SK-N-DZ (cell line): ENCODE data around the gene TRAF7.

Source experiments
- DNase-seq: peaks from one replicate; pipeline ENCODE4 v3.0.0-alpha.2; 2015; ENCODE audit warnings: low spot score
- small RNA-seq, 2 experiments: library from RNA; depleted of rRNA; stranded (forward); fragments of <200 nt; gene quantifications; one replicate each; pipeline ENCODE3, GENCODE V24; 2014

TRAF7 gene

GRCh38 chr16:2216330-2216729 lies 60.7 kb downstream of the TRAF7 start:
- no peak for DNase-seq

DNA sequence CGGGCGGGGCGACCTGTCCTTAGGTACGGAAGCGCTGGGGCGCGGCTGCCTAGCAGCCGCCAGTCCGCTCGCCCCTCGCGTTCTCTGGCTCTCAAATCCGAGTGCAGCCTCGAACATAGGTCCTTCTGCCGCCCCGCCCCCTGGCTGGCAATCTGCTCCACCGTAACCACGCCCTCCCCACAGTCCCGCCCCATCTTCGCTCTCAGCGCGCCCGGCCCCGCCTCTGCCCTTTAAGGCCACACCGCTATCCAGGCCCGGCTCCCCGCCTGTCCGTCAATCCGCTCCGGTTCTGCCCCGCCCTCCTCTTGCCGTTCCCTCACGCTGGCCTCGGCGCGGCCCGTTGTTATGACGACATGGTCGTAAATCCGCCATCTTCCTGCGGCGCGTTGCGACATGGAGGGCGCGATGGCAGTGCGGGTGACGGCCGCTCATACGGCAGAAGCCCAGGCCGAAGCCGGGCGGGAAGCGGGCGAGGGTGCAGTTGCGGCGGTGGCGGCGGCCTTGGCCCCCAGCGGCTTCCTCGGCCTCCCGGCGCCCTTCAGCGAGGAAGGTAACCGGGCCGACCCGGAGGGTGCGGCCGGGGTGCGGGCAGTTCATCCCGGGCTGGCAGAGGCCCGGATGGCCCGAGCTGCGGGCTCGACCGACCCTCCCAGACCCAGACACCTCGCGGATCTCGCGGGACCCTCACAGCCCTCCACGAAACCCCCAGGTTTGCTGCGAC lies 67.8 kb downstream of the TRAF7 start, which contains the start of gene E4F1:
TSS of gene E4F1 (plus strand) at position 371 of the 721 bp plus-strand sequence. CDS start at position 394, 23 bp downstream.
- DNase-seq = peak; percentile 99

DNA sequence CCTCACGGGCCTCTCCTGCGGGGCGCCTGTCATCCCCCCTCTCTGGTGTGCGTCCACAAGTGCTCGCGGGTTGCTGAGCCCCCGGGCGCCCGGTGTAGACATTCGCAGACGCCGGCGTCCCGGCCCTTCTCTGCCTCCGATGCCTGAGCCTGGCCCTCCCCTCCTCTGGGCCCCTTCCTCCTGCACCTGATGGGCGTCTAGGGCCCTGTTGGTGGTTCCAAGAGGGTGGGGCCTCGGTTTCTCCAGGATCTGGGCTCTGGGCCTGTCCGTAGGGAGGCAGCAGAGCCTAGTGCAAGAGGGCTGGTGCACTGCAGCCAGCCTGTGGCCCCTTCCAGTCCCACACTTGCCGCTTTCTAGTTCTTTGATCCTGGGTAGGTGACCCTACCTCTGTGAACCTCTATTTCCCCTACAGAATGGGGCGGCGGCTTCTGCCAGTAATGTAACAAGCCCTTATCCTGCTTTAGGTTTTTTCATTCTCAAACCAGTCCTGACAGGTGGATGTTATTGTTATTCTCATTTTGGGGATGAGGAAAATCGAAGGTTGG lies 68.4 kb downstream of the TRAF7 start:
- peak; percentile 66 for DNase-seq

- no peak for DNase-seq
Measured at GRCh38 chr16:2226245-2226793, 70.7 kb downstream of the TRAF7 start.

DNA sequence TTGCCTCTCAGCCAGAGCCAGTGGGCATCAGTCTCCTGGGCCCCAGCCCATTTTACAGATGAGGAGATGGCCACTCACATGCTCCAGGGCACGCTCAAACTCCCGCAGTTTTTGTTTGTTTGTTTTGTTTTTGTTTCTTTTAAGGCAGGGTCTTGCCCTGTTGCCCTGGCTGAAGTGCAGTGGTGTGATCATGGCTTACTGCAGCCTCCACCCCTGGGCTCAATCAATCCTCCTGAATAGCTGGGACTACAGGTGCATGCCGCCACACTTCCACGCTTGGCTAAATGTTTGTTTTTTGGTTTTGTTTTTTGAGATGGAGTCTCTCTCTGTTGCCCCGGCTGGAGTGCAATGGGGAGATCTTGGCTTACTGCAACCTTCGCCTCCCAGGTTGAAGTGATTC lies 71.3 kb downstream of the TRAF7 start:
- no peak for DNase-seq

Small RNAs within 50 kb of the gene (small RNA-seq; reads per million reads assigned to genes)
- gene MIR3180-5 (0 reads per million in 2 experiments), gene MIR4516 (0 reads per million in 2 experiments), gene RF00019 (0 reads per million in 2 experiments), gene SNORD60 (0 reads per million in 2 experiments)
